CD4-positive, alpha-beta T cell (primary cell): ENCODE data around the gene PDE8A. TPM values are rescaled to one million over a fixed set of nuclear protein-coding genes. Genes with fewer than 3 reads are reported as not detected.

ENCODE experiments used
- ATAC-seq: fragments of 200-7000 bp; cut with Tn5 transposase; one replicate; pipeline ENCODE4 v1.10.0; 2022; ENCODE audit warnings: mild to moderate bottlenecking; ENCODE audit not compliant: poor library complexity
- CTCF ChIA-PET: fragments of 350-600 bp; sonication (Branson Sonifier 250); formaldehyde crosslinking; loops from one replicate; lab custom pipeline; 2021; ENCODE audit warnings: antibody characterized with exemption, inconsistent platforms; lab: Charles Lee
- POLR2A ChIA-PET: fragments of 350-600 bp; sonication (Branson Sonifier 250); formaldehyde crosslinking; loops from one replicate; lab custom pipeline; 2021; ENCODE audit warnings: antibody characterized with exemption, inconsistent platforms; lab: Charles Lee
- DNase-seq, 14 experiments: peaks; one replicate each; pipeline ENCODE4 v3.0.0-alpha.2; 2013 to 2020; ENCODE audit warnings: mixed read lengths in 2 of 14
- H3K27ac ChIP-seq, 2 donors: one replicate each; pipeline versions ENCODE4 v1.5.1 to v1.7.0; 2013; ENCODE audit warnings: low read length in 2 of 2, low read depth in 1 of 2, mild to moderate bottlenecking in 1 of 2
- H3K27me3 ChIP-seq, 2 experiments: 1 replicate in 1 of 2; 2 replicates in 1 of 2; pipeline versions ENCODE4 v1.6.1 to v1.7.0; 2013; ENCODE audit warnings: low read length in 2 of 2, control low read depth in 1 of 2, mild to moderate bottlenecking in 1 of 2, moderate library complexity in 1 of 2; ENCODE audit not compliant: insufficient read depth in 2 of 2, control insufficient read depth in 1 of 2
- H3K36me3 ChIP-seq: one replicate; pipeline ENCODE4 v1.6.1; 2013; ENCODE audit warnings: low read length, control low read depth; ENCODE audit not compliant: insufficient read depth
- H3K4me1 ChIP-seq: one replicate; pipeline ENCODE4 v1.6.1; 2013; ENCODE audit warnings: low read length, control low read depth; ENCODE audit not compliant: insufficient read depth
- H3K4me3 ChIP-seq: one replicate; pipeline ENCODE4 v1.5.1; 2013; ENCODE audit warnings: mild to moderate bottlenecking, low read length, moderate library complexity
- H3K9me3 ChIP-seq, 2 experiments: 1 replicate in 1 of 2; 2 replicates in 1 of 2; pipeline versions ENCODE4 v1.6.1 to v1.7.0; 2013; ENCODE audit warnings: low read length in 2 of 2, mild to moderate bottlenecking in 2 of 2, control low read depth in 1 of 2, moderate library complexity in 1 of 2; ENCODE audit not compliant: control insufficient read depth in 1 of 2, insufficient read depth in 1 of 2
- H3K27ac Mint-ChIP-seq: one replicate; pipeline ENCODE4 v1.8.0; 2020; ENCODE audit warnings: mixed read lengths
- H3K27me3 Mint-ChIP-seq: one replicate; pipeline ENCODE4 v1.8.0; 2021; ENCODE audit warnings: mixed read lengths
- H3K36me3 Mint-ChIP-seq: one replicate; pipeline ENCODE4 v1.8.0; 2021; ENCODE audit warnings: low read depth, mixed read lengths
- H3K4me1 Mint-ChIP-seq: one replicate; pipeline ENCODE4 v1.8.0; 2021; ENCODE audit warnings: low read depth, mixed read lengths
- H3K4me3 Mint-ChIP-seq: one replicate; pipeline ENCODE4 v1.8.0; 2020; ENCODE audit warnings: mild to moderate bottlenecking, mixed read lengths
- H3K9me3 Mint-ChIP-seq: one replicate; pipeline ENCODE4 v1.8.0; 2020; ENCODE audit warnings: mixed read lengths
- CTCF ChIP-seq: fragments of 200-600 bp; IDR thresholded peaks from one replicate; pipeline ENCODE4 v1.8.0; 2022; ENCODE audit warnings: antibody characterized with exemption, mild to moderate bottlenecking
- intact Hi-C, 2 experiments: fragments of 100-400 bp; cut with DNase I in 1 of 2; cut with micrococcal nuclease in 1 of 2; formaldehyde crosslinking; loops; one replicate each; pipeline versions ENCODE4 v1.15.1 to v1.9.0; 2023 to 2025; cut with DNase I, micrococcal nuclease
- total RNA-seq, 174 experiments: library from RNA in 2 of 174; stranded (reverse) in 2 of 174; gene quantifications; one replicate each; pipeline ENCODE4 v1.2.3 and lab custom pipeline; 2021 to 2026

Gene PDE8A
- total RNA-seq, 2 experiments from 2014 or later, result 29.8 to 34.3 TPM

DNA sequence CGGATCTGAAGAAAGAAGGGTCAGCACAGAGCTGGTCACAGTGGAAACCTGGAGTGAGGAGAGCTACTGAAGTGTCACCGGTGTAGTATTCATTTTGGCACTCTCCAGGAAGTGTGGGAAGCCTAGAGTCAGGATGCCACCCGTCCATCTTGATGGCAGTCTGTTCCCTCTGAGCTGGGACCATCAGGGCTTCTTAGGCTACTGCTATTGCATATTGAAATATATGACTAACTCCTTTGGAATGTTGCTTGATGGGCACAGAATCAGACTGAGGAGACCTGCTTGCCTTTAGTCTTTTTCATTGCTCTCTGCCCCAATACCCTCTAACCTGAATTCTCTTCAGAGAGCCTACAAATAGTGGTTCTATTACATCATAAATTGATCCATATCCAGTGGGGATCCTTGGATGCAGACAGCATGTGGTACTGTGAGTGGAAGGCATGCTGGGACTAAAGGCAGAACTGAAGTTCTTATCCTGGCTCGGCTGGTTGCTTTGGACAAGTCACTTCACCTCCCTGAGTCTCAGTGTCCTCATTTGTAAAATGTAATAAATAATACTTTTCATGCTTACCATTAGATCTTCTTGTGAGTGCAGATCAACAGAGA is 143.5 kb downstream of the PDE8A start:
- no peak overlapping the region for H3K4me3 ChIP-seq
- no peak for DNase-seq

GRCh38 chr15:85128621-85129020 is 147.0 kb downstream of the PDE8A start:
- Mint-ChIP-seq H3K4me1 (no peaks in the 10 kb centered on the region), H3K9me3 (no peaks in the 10 kb centered on the region), H3K4me3 (no peak overlapping the region), H3K27ac (no peak overlapping the region), H3K27me3 (no peaks in the 10 kb centered on the region), H3K36me3 (peaks cover 98% of the 10 kb centered on the region)
- H3K9me3 ChIP-seq, result no peaks in the 10 kb centered on the region
- intact Hi-C loops, result no loop called here
- no peak for DNase-seq
- H3K4me3 ChIP-seq, result no peak overlapping the region
- CTCF ChIA-PET, result no interaction called here
- H3K27ac ChIP-seq, result no peak overlapping the region
- ATAC-seq, result no peak
- POLR2A ChIA-PET, result no interaction called here
- no peak for TF ChIP-seq CTCF
- no peaks in the 10 kb centered on the region for H3K27me3 ChIP-seq
- no peaks in the 10 kb centered on the region for H3K4me1 ChIP-seq
- H3K36me3 ChIP-seq, result peaks cover 17% of the 10 kb centered on the region

More for the DNA sequence above, 143.5 kb downstream of the PDE8A start:
- no peaks in the 10 kb centered on the region for H3K27me3 ChIP-seq
- no peaks in the 10 kb centered on the region for H3K9me3 Mint-ChIP-seq
- H3K27me3 Mint-ChIP-seq, result no peaks in the 10 kb centered on the region
- H3K36me3 ChIP-seq, result peaks cover 30% of the 10 kb centered on the region
- TF ChIP-seq CTCF, result no peak
- H3K4me3 Mint-ChIP-seq, result no peak overlapping the region
- no peaks in the 10 kb centered on the region for H3K4me1 ChIP-seq
- no peaks in the 10 kb centered on the region for H3K4me1 Mint-ChIP-seq
- CTCF ChIA-PET, result no interaction called here
- peaks cover 91% of the 10 kb centered on the region for H3K36me3 Mint-ChIP-seq
- POLR2A ChIA-PET, result no interaction called here
- intact Hi-C loops, result no loop called here
- ATAC-seq, result no peak
- no peaks in the 10 kb centered on the region for H3K9me3 ChIP-seq
- no peak overlapping the region for H3K27ac Mint-ChIP-seq
- H3K27ac ChIP-seq, result no peak overlapping the region

DNA sequence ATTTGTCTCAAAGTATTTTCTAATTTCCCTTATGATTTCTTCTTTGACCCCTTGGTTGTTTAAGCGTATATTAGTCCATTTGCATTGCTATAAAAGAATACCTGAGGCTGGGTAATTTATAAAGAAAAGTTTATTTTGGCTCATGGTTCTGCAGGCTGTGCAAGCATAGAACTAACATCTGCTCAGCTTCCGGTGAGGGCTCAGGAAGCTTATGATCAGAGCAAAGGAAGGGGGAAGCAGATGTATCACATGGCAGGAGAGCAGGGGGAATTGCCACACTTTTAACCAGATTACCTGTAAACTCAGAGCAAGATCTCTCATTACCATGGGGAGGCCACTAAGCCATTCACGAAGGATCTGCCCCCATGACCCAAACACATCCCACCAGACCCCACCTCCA is 148.2 kb downstream of the PDE8A start:
- Mint-ChIP-seq H3K27ac (no peak overlapping the region), H3K9me3 (no peaks in the 10 kb centered on the region), H3K36me3 (peaks cover 95% of the 10 kb centered on the region), H3K4me1 (no peaks in the 10 kb centered on the region), H3K27me3 (no peaks in the 10 kb centered on the region), H3K4me3 (no peak overlapping the region)
- Histone ChIP-seq H3K4me3 (no peak overlapping the region), H3K9me3 (no peaks in the 10 kb centered on the region), H3K27me3 (no peaks in the 10 kb centered on the region), H3K36me3 (peaks cover 15% of the 10 kb centered on the region), H3K4me1 (no peaks in the 10 kb centered on the region), H3K27ac (no peak overlapping the region)
- DNase-seq (no peak), ATAC-seq (no peak)
- ChIA-PET CTCF (no interaction called here), POLR2A (no interaction called here)
- no peak for TF ChIP-seq CTCF
- intact Hi-C loops, result no loop called here
